ENCODE data around the gene UBE2I. TPM values are rescaled to one million over a fixed set of nuclear protein-coding genes. Genes with fewer than 3 reads are reported as not detected.

The UBE2I gene
- total RNA-seq, 1 donor from 2014 or later: 143 TPM

- FAIRE-seq: no peak
- peaks cover under 1% of the 10 kb centered on the region for H3K4me1 Mint-ChIP-seq (ENCODE audit: low read depth, unreplicated experiment)
- H3K4me3 Mint-ChIP-seq (ENCODE audit: unreplicated experiment): no peak overlapping the region
- Histone ChIP-seq H3K4me3 (ENCODE audit: insufficient read depth, low read depth, low read length) (no peak overlapping the region), H3K9me3 (ENCODE audit: insufficient read depth, low read depth, low read length) (no peaks in the 10 kb centered on the region), H3K36me3 (ENCODE audit: insufficient read depth, low read length) (no peaks in the 10 kb centered on the region), H3K4me1 (ENCODE audit: insufficient read depth, low read length) (peaks cover 9% of the 10 kb centered on the region), H4K20me1 (ENCODE audit: insufficient read depth, low read length) (peaks cover 9% of the 10 kb centered on the region), H3K9ac (ENCODE audit: low read length) (no peak overlapping the region), H3K27me3 (ENCODE audit: insufficient read depth, low read length) (no peaks in the 10 kb centered on the region), H3K79me2 (ENCODE audit: insufficient read depth, low read length) (peaks cover 10% of the 10 kb centered on the region), H3K27ac (ENCODE audit: low read depth, low read length) (no peak overlapping the region), H3K4me2 (ENCODE audit: low read length) (no peak overlapping the region), H2AFZ (ENCODE audit: low read depth, low read length) (no peak overlapping the region)
- H3K9me3 Mint-ChIP-seq (ENCODE audit: unreplicated experiment): no peaks in the 10 kb centered on the region
- H3K27ac Mint-ChIP-seq (ENCODE audit: unreplicated experiment): no peak overlapping the region
- no peak for DNase-seq (ENCODE audit: low read depth)
- peaks cover 9% of the 10 kb centered on the region for H3K27me3 Mint-ChIP-seq (ENCODE audit: low read depth, unreplicated experiment)
- H3K36me3 Mint-ChIP-seq (ENCODE audit: low read depth, unreplicated experiment): no peaks in the 10 kb centered on the region
- TF ChIP-seq EZH2 (IDR thresholded peaks at IDR 0.05; ENCODE audit: insufficient read depth, low read length) (no peak), CTCF (IDR thresholded peaks at IDR 0.05; ENCODE audit: insufficient read depth, low read depth, low read length) (no peak)
These were observed 3.6 kb upstream of the UBE2I start for GRCh38 chr16:1305823-1306222.

- H4K20me1 ChIP-seq (ENCODE audit: insufficient read depth, low read length): peaks cover 14% of the 10 kb centered on the region
- H3K27ac ChIP-seq (ENCODE audit: low read depth, low read length): no peak overlapping the region
- Mint-ChIP-seq H3K4me1 (ENCODE audit: low read depth, unreplicated experiment) (peaks cover 4% of the 10 kb centered on the region), H3K36me3 (ENCODE audit: low read depth, unreplicated experiment) (no peaks in the 10 kb centered on the region), H3K9me3 (ENCODE audit: unreplicated experiment) (no peaks in the 10 kb centered on the region), H3K27ac (ENCODE audit: unreplicated experiment) (no peak overlapping the region), H3K27me3 (ENCODE audit: low read depth, unreplicated experiment) (peaks cover 9% of the 10 kb centered on the region), H3K4me3 (ENCODE audit: unreplicated experiment) (peak overlapping the region; percentile 62)
- H2AFZ ChIP-seq (ENCODE audit: low read depth, low read length): no peak overlapping the region
- no peaks in the 10 kb centered on the region for H3K9me3 ChIP-seq (ENCODE audit: insufficient read depth, low read depth, low read length)
- H3K27me3 ChIP-seq (ENCODE audit: insufficient read depth, low read length): no peaks in the 10 kb centered on the region
- no peak overlapping the region for H3K9ac ChIP-seq (ENCODE audit: low read length)
- DNase-seq (ENCODE audit: low read depth) (no peak), FAIRE-seq (no peak)
- H3K79me2 ChIP-seq (ENCODE audit: insufficient read depth, low read length): peaks cover 16% of the 10 kb centered on the region
- no peak overlapping the region for H3K4me2 ChIP-seq (ENCODE audit: low read length)
- H3K4me3 ChIP-seq (ENCODE audit: insufficient read depth, low read depth, low read length): no peak overlapping the region
- H3K4me1 ChIP-seq (ENCODE audit: insufficient read depth, low read length): peaks cover 11% of the 10 kb centered on the region
- TF ChIP-seq EZH2 (IDR thresholded peaks at IDR 0.05; ENCODE audit: insufficient read depth, low read length): no peak
- TF ChIP-seq CTCF (IDR thresholded peaks at IDR 0.05; ENCODE audit: insufficient read depth, low read depth, low read length): no peak
- H3K36me3 ChIP-seq (ENCODE audit: insufficient read depth, low read length): no peaks in the 10 kb centered on the region
These were observed 3.1 kb upstream of the UBE2I start for GRCh38 chr16:1306334-1306733.

- DNase-seq (ENCODE audit: low read depth) (peak; percentile 46), FAIRE-seq (peak; percentile 68)
- H3K9me3 Mint-ChIP-seq (ENCODE audit: unreplicated experiment): no peaks in the 10 kb centered on the region
- Histone ChIP-seq H3K27ac (ENCODE audit: low read depth, low read length) (peak overlapping the region; percentile 100), H3K4me2 (ENCODE audit: low read length) (peak overlapping the region; percentile 88), H4K20me1 (ENCODE audit: insufficient read depth, low read length) (peaks cover 34% of the 10 kb centered on the region), H3K79me2 (ENCODE audit: insufficient read depth, low read length) (peaks cover 35% of the 10 kb centered on the region), H3K36me3 (ENCODE audit: insufficient read depth, low read length) (no peaks in the 10 kb centered on the region), H3K9ac (ENCODE audit: low read length) (peak overlapping the region; percentile 99), H3K27me3 (ENCODE audit: insufficient read depth, low read length) (no peaks in the 10 kb centered on the region), H3K4me1 (ENCODE audit: insufficient read depth, low read length) (peaks cover 24% of the 10 kb centered on the region), H2AFZ (ENCODE audit: low read depth, low read length) (peak overlapping the region; percentile 50), H3K9me3 (ENCODE audit: insufficient read depth, low read depth, low read length) (no peaks in the 10 kb centered on the region), H3K4me3 (ENCODE audit: insufficient read depth, low read depth, low read length) (peak overlapping the region; percentile 46)
- H3K27ac Mint-ChIP-seq (ENCODE audit: unreplicated experiment): no peak overlapping the region
- H3K4me1 Mint-ChIP-seq (ENCODE audit: low read depth, unreplicated experiment): peaks cover 6% of the 10 kb centered on the region
- H3K36me3 Mint-ChIP-seq (ENCODE audit: low read depth, unreplicated experiment): no peaks in the 10 kb centered on the region
- H3K27me3 Mint-ChIP-seq (ENCODE audit: low read depth, unreplicated experiment): peaks cover 3% of the 10 kb centered on the region
- H3K4me3 Mint-ChIP-seq (ENCODE audit: unreplicated experiment): peak overlapping the region; percentile 77
- TF ChIP-seq EZH2 (IDR thresholded peaks at IDR 0.05; ENCODE audit: insufficient read depth, low read length): no peak
- no peak for TF ChIP-seq CTCF (IDR thresholded peaks at IDR 0.05; ENCODE audit: insufficient read depth, low read depth, low read length)
These were observed 1.1 kb upstream of the UBE2I start for GRCh38 chr16:1308036-1308976.
